ENCODE data around the gene AKT2.
A peak's percentile ranks its signal among the peaks of the same experiment; 100 is the strongest.

Gene AKT2

DNA sequence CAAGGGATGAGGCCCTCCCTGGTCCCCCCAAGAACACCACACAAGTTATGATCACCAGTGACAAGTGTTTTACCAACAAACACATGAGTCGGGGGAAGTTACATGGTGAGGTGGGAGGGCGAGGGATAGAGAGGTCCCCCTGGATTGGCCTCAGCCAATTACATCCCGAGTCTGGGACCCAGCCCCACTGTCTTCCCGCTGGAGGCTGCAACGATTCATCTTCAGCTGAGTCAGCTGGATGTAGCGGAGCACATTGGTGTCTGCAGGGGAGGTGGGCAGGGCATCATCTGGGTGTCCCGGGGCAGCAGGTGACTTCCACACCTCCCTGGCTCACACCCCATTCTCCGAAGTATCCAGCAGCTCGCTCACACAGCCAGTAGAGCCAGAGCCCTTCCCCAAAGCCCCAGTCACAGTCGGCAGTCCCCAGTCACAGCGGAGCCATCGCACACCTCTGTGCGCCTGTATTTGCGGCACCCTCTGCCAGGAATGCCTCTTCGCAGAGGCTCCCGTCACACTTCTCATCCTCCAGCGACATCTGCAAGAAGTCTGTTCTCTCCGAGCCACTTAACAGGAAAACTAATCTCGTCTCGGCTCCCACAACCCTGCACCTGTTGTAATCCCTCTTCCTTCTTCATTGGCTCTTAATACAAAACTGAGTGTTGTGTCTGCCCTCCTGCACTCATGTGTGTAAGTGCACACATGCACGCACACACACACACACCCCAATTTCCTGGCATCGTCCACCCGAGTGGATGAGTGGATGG lies 69.0 kb downstream of the AKT2 start:
- DNase-seq = no peak

DNA sequence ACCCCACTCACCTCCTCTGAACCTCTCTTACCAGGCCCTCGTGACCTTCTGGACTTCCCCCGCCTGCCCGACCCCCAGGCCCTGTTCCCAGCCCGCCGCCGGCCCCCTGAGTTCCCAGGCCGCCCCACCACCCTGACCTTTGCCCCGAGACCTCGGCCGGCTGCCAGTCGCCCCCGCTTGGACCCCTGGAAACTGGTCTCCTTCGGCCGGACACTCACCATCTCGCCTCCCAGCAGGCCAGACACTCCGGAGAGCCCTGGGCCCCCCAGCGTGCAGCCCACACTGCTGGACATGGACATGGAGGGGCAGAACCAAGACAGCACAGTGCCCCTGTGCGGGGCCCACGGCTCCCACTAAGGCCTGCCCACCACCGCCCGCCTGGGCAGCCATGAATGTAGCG lies 70.2 kb downstream of the AKT2 start:
- DNase-seq = no peak

DNA sequence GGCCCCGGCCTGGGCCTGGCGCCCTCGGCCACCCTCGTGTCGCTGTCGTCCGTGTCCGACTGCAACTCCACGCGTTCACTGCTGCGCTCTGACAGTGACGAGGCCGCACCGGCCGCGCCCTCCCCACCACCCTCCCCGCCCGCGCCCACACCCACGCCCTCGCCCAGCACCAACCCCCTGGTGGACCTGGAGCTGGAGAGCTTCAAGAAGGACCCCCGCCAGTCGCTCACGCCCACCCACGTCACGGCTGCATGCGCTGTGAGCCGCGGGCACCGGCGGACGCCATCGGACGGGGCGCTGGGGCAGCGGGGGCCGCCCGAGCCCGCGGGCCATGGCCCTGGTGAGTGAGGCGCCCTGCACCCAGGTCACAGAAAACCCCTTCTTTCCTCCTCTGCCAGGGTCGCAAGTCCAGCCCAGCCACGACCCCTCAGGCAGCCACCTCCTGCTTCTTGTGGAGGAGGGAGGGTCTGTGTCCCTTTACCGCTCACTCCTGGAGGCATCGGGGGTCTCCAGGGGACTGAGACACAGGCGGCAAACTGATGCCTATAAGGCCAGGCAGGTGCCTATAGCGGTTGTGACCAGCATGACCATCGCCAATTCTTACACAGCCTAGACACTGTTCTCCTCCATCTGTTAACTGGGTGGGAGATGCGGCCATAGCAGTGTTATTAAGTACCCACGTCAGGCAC lies 71.1 kb downstream of the AKT2 start:
- no peak for DNase-seq

DNA sequence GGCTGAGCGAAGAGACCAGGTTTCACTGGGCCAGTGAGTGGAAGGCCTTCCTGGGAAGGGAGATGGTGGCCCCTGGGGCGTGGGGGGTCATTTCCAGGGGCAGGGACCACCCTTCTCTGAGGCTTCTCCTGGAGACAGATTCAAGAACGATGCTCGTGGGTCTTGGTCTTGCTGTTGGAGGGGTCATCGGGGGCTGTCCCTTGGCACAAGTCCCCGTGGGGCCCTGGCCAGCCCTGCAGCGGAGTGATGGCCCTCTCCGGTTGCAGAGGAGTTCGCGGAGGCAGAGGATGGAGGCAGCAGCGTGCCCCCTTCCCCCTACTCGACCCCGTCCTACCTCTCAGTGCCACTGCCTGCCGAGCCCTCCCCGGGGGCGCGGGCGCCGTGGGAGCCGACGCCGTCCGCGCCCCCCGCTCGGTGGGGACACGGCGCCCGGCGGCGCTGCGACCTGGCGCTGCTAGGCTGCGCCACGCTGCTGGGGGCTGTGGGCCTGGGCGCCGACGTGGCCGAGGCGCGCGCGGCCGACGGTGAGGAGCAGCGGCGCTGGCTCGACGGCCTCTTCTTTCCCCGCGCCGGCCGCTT lies 71.8 kb downstream of the AKT2 start:
- DNase-seq = no peak

DNA sequence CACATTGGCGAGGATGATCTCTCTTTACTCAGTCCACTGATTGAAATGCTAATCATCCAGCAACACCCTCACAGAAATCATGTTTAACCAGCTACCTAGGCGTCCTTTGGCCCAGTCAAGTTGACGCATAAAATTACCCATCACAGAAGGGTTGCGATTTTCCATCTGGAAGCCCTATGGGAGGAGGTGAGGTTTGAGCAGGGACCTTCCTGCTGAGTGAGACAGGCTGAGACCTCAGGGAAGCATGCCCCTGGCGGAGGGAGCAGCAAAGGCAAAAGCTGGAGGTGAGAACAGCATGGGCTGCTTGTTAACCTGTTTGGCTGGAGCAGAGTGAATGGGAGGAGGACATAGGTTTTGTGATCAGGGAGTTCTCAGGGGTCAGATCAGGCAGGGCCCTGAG lies 74.3 kb downstream of the AKT2 start:
- no peak for DNase-seq

DNA sequence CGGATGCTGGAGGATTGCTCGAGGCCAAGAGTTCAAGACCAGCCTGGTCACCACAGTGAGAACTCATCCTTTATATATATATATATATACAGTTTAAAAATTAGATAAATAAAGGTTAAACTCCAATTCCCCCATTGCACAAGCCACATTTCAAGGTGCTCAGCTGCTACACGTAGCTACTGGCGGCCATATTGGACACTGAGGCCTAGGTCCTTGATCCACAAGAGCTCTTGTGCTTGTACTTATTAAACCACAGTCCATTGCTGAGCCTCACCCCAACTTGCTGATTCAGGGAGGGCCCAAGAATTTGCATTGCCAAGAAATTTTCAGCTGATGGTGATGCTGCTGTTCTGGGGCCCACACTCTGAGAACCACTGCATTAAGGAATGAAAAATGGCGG lies 76.5 kb downstream of the AKT2 start:
- no peak for DNase-seq

DNA sequence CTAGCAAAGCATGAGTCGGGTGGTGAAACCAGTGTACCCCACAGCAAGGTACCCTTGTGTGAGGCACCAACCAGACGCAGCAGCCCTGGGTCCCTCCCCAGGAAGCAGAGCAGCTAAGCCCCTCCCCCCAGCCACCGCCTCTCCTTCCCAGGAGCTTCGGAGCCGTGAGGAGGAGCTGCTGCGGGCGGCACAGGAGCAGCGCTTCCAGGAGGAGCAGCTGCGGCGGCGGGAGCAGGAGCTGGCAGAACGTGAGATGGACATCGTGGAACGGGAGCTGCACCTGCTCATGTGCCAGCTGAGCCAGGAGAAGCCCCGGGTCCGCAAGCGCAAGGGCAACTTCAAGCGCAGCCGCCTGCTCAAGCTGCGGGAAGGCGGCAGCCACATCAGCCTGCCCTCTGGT lies 79.4 kb downstream of the AKT2 start:
- no peak for DNase-seq

DNA sequence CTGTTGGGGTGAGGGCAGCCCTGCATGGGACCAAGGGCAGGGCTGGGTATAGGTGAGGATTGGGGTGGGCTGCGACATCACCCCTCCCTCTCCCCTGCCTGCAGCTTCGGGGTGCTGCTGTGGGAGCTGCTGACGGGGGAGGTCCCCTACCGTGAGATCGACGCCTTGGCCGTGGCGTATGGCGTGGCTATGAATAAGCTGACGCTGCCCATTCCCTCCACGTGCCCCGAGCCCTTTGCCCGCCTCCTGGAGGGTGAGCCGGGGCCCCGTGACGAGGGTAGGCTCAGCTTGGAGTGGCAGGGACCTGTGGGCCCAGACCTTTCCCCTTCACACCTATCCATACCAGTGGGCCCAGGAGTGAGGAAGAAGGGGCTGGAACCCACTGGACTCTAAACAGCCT lies 80.8 kb downstream of the AKT2 start:
- no peak for DNase-seq

DNA sequence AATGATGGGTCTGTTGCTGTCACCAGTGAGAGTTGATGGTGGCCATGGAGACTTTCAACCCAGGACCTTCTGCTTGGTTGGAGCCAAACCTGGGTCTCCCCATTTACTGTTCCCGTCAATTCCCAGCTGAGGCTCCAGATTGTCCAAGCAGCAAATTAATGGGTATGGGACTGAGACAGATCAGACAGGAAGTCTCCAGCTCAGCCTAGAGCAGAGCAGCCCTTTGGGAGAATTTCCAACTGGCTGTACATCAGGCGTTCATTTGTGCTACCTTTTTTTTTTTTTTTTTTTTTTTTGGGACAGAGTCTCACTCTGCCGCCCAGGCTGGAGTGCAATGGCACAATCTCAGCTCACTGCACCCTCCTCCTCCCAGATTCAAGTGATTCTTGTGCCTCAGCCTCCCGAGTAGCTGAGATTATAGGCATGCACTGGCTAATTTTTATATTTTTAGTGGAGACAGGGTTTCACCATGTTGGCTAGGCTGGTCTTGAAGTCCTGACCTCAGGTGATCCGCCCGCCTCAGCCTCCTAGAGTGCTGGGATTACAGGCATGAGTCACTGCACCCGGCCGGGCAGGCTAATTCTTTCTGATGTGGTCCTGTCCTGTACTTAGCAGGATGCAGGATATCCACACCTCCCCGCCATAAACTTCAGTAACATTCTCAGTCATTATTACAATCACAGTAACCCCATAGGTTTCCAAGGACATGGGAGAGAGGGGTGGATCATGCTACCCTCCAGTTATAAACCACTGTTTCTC lies 84.6 kb downstream of the AKT2 start:
- DNase-seq = no peak

DNA sequence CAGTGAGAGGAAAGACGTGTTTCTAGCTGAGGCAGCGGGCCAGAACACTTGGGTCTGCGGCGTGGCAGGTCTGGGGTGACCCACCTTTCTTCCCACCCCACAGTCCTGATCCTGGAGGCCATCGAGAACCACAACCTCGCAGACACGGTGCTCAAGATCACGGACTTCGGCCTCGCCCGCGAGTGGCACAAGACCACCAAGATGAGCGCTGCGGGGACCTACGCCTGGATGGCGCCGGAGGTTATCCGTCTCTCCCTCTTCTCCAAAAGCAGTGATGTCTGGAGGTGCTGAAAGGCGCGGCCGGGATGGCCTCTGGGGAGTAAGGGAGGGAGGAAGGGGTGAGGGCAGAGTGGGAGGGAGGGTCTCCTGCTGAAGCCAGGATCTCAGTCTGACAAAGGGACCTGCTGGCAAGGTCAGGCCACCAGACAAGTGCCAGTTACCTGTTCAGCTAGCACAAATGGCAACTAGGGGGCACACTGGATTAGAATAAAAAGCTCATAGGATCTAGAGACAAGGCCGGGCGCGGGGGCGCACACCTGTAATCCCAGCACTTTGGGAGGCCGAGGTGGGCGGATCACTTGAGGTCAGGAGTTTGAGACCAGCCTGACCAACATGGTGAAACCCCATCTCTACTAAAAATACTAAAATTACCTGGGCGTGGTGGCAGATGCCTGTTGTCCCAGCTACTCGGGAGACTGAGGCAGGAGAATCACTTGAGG lies 86.7 kb downstream of the AKT2 start:
- DNase-seq = no peak

DNA sequence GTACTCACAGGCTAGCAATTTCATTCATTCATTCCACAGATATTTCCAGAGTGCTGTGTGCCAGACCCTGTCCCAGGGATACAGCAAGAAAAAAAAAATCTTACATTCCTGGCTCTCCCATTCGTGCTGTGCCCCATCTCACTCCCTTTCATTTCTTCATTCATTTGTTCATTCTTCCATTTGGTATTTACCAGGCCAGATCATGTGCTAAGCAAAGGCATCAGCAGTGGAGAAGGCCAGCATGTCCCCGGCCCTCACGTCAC lies 91.6 kb downstream of the AKT2 start:
- DNase-seq = no peak

DNA sequence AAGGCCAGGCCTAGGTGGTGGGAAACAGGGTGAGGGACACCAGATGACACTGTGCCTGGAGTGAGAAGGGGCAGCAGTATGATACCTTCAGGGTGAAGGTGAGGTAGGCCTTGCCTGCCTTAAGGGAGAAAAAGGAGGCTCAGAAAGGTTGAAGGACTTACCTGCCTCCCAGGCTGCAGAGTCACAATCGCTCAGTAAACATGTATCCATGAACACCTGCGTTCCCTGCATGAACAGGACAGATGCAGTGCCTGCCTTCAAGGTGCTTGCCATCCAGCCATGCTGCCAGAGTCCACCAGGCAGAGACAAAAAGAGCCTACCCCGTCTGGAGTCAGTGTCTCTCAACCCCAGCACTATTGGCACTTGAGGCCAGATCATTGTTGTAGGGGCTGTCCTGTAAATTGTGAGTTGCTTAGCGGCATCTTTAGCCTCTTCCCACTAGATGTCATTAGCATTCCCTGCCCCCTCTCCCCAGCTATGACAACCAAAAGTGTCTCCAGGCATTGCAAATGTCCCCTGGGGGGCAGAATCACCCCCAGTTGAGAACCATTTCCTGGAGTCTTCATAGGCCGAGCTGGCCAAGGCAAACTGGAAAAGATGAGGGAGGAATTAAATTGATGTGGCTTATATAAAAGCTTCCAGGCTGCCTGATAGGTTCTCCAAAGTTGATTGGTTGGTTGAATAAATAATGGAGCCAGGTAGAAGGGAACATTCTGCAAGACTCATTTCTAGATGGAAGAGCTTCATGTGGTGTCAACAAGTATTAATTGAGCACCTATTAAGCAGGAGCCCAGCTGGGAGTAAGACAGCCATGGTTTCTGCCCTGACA lies 92.2 kb downstream of the AKT2 start:
- DNase-seq = no peak

DNA sequence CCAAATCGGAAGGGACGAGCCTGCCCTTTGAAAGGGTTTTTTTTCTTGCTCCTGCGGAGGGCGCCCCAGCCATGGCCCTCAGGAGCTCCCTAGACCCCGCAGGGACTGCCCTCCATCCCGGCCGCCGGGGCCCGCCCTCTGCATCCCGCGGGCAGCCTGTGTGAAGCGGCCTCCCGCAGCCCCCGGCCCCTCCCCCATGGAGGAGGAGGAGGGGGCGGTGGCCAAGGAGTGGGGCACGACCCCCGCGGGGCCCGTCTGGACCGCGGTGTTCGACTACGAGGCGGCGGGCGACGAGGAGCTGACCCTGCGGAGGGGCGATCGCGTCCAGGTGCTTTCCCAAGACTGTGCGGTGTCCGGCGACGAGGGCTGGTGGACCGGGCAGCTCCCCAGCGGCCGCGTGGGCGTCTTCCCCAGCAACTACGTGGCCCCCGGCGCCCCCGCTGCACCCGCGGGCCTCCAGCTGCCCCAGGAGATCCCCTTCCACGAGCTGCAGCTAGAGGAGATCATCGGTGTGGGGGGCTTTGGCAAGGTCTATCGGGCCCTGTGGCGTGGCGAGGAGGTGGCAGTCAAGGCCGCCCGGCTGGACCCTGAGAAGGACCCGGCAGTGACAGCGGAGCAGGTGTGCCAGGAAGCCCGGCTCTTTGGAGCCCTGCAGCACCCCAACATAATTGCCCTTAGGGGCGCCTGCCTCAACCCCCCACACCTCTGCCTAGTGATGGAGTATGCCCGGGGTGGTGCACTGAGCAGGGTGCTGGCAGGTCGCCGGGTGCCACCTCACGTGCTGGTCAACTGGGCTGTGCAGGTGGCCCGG lies 93.1 kb downstream of the AKT2 start:
- DNase-seq = peak; percentile 30 to 34

DNA sequence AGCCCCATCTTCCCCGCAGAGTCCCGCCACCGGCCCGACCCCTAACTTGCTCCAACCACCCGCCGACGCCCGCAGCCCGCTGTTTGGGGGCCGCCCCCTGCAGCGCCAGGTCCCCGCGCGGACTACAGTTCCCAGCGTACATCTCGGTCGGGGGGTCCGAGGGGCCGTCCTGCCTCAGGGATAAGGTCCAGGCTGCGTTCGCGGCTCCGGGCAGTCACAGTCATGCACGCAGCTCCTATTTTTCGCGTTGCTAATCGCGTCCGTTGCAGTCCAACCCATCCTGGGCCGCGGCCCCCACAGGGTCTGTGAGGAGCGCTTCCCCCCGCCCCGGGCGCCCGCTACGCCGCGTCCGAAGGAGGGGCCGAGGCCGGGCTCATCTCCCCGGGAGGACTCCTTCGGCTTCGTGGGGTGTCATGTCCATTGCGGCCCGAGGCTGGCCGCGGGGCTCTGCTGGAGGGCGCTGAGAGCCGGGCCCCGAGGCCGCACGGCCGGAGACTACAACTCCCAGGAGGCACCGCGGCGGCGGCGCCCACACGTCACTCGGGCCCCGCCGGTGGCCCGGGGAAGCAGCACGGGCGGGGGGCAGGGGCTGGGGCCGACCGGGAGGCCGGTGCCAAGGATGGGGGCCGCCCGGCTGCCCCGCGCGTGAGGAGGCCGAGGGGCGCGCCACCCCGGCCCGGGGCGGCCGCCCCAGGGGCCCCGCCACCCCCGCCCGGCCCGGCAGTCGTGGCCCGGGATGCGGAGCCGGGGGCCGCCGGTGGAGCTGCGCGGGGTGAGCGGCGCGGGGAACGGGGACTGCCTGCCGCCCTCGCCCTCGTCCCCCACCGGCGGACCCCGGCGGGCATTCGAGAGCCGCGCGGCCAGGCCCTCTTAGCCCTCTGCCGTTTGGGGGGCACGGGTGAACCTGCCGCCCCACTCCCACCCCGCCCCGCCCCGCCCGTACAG lies 94.0 kb downstream of the AKT2 start, which contains the start of gene MAP3K10:
TSS of gene MAP3K10 (plus strand) at position 536 of the 945 bp plus-strand sequence. CDS start 606 bp downstream, outside the sequence.
- peak; percentile 80 to 84 for DNase-seq

DNA sequence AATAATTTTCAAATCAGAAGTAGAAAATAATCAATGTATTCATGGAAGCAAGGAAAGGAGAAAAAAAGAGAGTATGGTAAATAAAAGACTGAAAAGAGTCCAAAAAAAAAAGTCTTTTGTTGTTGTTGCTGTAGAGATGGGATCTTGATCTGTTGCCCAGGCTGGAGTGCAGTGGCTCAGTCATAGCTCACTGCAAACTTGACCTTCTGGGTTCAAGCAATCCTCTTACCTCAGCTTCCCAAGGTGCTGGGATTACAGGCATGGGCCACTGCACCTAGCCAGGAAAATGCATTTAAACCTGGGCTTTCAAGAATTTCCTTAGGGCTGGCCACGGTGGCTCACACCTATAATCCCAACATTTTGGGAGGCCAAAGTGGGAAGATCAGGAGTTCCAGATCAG lies 100.9 kb downstream of the AKT2 start:
- no peak for DNase-seq

Data from activated CD4-positive, alpha-beta T cell treated with anti-CD3 and anti-CD28 coated beads, Interleukin-2, amount 50 U/mL, for 48 hours (primary cell).